ENCODE data around the gene IDE. TPM values are rescaled to one million over a fixed set of nuclear protein-coding genes. Genes with fewer than 3 reads are reported as not detected.

Gene IDE
- total RNA-seq, 6 experiments from 2014 or later = 35.4 to 46.5 (median 39.9) TPM

DNA sequence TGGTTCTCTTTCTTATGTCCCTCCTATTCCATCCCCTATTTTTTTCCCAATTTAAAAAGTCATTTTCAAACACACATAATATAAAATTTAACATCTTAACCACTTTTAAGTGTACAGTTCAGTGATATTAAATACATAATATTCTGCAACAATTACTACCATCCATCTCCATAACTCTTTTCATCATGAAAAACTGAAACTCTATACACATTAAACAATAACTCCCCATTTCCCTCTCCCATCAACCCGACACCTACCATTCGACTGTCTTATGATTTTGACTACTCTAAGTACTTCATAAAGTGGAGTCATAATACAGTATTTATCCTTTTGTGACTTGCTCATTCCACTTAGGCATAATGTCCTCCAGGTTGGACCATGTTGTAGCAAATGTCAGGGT lies 21.6 kb upstream of the IDE start:
- peak overlapping the region; percentile 52 for H3K27ac Mint-ChIP-seq
- H3K36me3 Mint-ChIP-seq (ENCODE audit: low read depth) = peaks cover 11% of the 10 kb centered on the region
- peaks cover 64% of the 10 kb centered on the region for H3K4me1 Mint-ChIP-seq (ENCODE audit: low read depth)
- H3K9me3 Mint-ChIP-seq = no peaks in the 10 kb centered on the region
- TF ChIP-seq, protein P1, sequence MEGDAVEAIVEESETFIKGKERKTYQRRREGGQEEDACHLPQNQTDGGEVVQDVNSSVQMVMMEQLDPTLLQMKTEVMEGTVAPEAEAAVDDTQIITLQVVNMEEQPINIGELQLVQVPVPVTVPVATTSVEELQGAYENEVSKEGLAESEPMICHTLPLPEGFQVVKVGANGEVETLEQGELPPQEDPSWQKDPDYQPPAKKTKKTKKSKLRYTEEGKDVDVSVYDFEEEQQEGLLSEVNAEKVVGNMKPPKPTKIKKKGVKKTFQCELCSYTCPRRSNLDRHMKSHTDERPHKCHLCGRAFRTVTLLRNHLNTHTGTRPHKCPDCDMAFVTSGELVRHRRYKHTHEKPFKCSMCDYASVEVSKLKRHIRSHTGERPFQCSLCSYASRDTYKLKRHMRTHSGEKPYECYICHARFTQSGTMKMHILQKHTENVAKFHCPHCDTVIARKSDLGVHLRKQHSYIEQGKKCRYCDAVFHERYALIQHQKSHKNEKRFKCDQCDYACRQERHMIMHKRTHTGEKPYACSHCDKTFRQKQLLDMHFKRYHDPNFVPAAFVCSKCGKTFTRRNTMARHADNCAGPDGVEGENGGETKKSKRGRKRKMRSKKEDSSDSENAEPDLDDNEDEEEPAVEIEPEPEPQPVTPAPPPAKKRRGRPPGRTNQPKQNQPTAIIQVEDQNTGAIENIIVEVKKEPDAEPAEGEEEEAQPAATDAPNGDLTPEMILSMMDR (IDR thresholded peaks at IDR 0.05) = no peak
- DNase-seq = no peak
- peak overlapping the region; percentile 96 for H3K4me3 Mint-ChIP-seq
- peaks cover 3% of the 10 kb centered on the region for H3K27me3 Mint-ChIP-seq (ENCODE audit: insufficient read depth)

DNA sequence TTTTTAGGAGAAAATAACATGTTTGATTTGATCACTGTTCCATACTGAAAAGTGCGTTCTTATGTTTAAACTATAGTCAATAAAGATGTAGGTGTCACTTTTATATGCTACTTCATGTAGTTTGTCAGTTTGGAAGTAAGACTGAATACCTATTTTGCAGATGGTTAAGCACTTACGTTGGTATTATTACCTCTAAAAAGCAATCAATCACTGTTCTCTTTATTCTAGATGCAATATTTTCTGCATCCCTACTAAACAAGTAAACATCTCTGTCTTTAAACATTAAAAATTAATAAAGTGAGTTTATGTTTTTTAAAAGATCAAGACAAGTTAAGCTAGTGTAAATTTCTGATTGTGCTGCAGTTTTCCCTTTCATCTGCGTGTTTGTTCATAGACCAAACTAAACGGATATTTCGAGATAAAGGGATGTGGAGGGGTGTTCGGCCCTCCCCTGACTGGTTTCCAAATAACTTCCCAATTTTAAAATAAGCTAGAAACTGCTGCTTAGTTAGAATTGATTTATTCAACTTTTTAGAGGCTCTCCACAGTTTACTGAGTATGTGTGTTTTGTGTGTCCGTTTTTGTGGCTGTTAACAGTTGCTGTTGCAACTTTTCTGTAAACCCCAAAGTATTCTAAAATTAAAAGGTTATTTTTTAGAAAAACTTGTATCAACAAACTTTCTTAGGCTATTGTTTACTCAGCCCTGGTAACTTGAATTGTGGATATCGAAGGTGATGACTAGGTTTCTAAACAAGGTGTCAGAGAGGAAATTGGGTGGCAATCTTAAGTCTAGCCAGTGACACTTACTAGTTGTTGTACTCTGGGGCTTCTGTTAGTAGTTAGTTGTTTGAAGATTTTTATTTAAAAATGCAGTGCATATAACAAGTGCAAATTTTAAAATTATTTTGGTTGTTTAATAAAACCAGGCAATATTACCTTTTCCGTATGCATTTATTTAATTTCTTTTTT lies 20.0 kb upstream of the IDE start:
- H3K4me3 Mint-ChIP-seq = peak overlapping the region; percentile 96
- no peak for DNase-seq
- peaks cover 69% of the 10 kb centered on the region for H3K4me1 Mint-ChIP-seq (ENCODE audit: low read depth)
- TF ChIP-seq, protein P1 (IDR thresholded peaks at IDR 0.05) = no peak
- H3K9me3 Mint-ChIP-seq = no peaks in the 10 kb centered on the region
- H3K27ac Mint-ChIP-seq = peak overlapping the region; percentile 97
- H3K36me3 Mint-ChIP-seq (ENCODE audit: low read depth) = peaks cover 11% of the 10 kb centered on the region
- peaks cover 3% of the 10 kb centered on the region; the same call in 1 of the 2 replicates for H3K27me3 Mint-ChIP-seq (ENCODE audit: insufficient read depth)

DNA sequence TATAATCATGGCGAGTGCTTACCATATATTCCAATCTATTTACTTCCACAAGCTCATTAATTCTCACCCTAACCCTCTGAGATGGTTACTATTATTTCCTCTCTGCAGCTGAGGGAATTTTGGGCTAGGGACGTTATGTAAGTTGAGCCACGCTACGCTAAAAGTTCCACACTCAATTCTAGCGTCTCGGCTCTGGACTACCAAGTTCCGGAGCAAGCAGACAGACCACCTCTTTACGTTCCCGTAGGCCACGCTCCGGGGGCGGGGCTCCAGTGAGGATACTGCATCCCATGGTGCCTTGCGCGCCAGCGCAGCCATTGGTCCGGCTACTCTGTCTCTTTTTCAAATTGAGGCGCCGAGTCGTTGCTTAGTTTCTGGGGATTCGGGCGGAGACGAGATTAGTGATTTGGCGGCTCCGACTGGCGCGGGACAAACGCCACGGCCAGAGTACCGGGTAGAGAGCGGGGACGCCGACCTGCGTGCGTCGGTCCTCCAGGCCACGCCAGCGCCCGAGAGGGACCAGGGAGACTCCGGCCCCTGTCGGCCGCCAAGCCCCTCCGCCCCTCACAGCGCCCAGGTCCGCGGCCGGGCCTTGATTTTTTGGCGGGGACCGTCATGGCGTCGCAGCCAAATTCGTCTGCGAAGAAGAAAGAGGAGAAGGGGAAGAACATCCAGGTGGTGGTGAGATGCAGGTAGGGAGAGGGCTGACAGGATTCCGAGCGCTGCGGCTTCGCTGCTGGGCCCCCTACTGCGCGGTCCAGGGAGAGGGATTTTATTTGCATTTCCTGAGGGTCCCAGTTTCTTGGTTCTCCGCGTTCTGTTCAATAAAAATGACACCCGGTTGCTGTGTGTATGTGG lies 19.1 kb upstream of the IDE start, which contains the start of gene KIF11:
KIF11 (plus strand) TSS at position 370 of the 858 bp plus-strand sequence; CDS start at position 616, 246 bp downstream.
- TF ChIP-seq, protein P1 (IDR thresholded peaks at IDR 0.05) = peak; percentile 19; the same call in 1 of the 2 replicates
- peak within 1 kb of the TSS; percentile 96 for H3K4me3 Mint-ChIP-seq

DNA sequence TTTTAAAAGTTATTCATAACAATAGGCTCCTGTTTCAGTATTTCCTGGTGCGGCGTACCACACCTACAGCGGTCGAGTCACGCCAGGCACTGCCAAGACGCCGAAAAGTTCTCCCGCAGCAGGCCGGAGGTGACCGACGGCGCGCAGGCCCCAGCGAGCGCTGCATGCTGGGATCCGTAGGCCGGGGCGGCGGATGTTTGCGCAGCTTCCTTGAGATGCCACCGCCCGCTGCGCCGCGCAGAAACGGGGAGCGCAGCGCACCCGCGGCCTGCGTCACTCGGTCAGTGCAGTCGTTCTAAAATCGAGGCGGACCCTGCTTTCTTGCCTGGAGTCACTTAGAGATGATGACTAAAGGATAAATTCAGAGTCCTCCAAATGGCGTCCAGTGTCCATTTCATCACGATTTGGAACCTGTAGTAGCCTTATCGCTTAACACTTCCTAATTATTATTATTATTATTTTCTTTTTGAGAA lies 17.7 kb upstream of the IDE start:
- Mint-ChIP-seq H3K36me3 (ENCODE audit: low read depth) (no peaks in the 10 kb centered on the region; the same call in 1 of the 2 replicates), H3K27me3 (ENCODE audit: insufficient read depth) (peaks cover 3% of the 10 kb centered on the region; the same call in 1 of the 2 replicates), H3K4me1 (ENCODE audit: low read depth) (peaks cover 53% of the 10 kb centered on the region), H3K9me3 (no peaks in the 10 kb centered on the region), H3K4me3 (peak overlapping the region; percentile 96), H3K27ac (peak overlapping the region; percentile 97)
- TF ChIP-seq, protein P1 (IDR thresholded peaks at IDR 0.05) = no peak
- DNase-seq = peak; percentile 88

More for the DNA sequence above, 19.1 kb upstream of the IDE start, which contains the start of gene KIF11:
- H3K27ac Mint-ChIP-seq = peak within 1 kb of the TSS; percentile 97
- H3K4me1 Mint-ChIP-seq (ENCODE audit: low read depth) = peaks cover 62% of the 10 kb centered on the region
- peaks cover 3% of the 10 kb centered on the region; the same call in 1 of the 2 replicates for H3K36me3 Mint-ChIP-seq (ENCODE audit: low read depth)
- H3K9me3 Mint-ChIP-seq = no peaks in the 10 kb centered on the region
- DNase-seq = peak; percentile 95
- peaks cover 3% of the 10 kb centered on the region; the same call in 1 of the 2 replicates for H3K27me3 Mint-ChIP-seq (ENCODE audit: insufficient read depth)
